GM19438 (cell line): Measurements from ENCODE around the gene GAS6.

Source experiments
- ATAC-seq: cut with Tn5 transposase; IDR thresholded peaks from one replicate; pipeline ENCODE4 v1.9.1; 2021; ENCODE audit warnings: low read depth; ENCODE audit not compliant: unreplicated experiment

GAS6 gene

DNA sequence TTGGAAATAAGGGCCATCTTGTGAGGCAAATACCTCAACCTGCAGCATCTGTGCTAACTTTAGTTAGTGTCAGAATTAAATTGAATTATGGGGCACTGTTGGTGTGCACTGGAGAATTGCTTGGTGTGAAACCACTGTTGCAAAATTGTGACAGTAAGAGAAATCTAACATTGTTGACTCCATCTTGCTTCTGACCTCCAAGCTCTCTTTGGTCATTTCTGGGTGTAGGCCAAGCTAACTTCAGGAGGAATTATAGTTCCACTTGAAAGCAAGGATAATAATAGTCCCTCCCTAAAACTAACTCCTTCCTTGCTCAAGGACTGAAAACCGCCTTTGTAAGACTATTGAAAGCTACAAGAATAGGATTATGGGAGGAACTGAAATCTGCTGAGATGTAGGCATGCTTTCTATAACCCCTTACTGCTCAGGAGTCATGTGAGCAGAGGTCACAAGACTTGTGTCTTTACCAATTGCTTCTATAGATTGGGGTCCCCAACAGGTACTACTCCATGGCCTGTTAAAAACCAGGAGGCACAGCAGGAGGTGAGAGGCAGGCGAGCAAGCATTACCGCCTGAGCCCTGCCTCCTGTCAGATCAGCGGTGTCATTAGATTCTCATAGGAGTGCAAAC lies 24.9 kb upstream of the GAS6 start:
- no peak for ATAC-seq

DNA sequence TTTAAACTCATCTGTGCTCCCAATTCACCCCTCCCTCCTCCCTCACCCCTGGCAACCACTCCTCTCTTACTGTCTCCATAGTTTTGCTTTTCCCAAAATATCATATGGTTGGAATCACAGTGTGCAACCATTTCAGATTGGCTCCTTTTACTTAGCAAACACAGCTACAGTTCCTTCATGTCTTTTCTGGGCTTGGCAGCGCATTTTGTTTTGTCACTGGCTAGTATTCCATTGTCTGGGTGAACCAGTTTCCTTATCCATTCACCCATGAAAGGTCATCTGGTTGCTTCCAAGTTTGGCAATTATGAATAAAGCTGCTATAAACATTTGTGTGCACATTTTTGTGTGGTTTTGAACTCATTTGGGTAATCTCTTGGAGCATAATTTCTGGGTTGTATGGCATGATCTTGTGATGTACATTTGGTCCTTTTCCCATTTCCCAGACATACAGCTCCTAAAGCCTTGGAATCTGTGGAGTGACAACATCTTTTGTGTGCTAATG lies 23.9 kb upstream of the GAS6 start:
- no peak for ATAC-seq

DNA sequence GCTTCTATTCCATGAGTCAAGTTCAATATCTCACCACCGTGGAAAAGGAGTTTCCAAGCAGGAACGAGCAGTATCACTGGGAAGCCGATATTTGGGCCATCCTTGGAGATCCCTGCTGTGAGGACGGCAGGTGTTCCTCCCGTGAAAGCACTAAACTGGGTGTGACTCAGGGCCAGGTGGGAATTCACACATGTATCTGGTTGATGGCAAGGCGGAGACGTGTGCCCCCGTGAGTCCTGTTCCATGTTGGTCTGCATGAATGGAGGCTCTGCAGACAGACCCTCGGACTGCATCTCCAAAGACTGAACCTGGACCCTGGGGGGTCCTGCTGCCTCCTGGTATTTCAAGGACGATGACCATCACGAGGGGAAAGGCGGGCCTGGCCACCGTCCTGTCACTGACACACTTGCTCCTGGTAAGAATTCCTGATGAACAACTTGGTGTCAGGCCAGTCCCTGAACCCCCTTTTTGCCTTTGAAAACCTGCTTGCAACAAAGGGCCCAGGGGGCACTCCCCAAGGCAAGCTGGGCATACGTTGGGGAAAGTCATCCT lies 22.8 kb upstream of the GAS6 start:
- no peak for ATAC-seq

DNA sequence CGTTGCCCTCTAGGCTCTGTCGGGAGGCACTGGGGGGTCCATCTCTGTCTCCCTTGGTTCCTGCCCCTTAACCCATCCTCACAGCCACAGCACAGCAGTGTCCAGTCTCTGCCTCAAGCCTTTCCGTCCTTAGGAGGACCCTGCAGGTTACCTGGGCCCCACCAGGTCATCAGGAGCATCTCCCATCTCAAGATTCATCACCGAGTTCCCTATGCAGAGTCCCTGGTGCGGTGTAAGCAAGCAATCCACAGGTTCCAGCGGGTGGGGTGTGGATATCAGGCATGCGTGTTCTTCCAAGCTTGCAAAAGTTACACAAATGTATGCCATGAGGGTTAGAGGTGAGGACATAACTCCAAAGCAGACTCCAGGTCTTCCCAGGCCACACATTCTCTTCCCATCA lies 20.9 kb upstream of the GAS6 start:
- ATAC-seq = no peak

DNA sequence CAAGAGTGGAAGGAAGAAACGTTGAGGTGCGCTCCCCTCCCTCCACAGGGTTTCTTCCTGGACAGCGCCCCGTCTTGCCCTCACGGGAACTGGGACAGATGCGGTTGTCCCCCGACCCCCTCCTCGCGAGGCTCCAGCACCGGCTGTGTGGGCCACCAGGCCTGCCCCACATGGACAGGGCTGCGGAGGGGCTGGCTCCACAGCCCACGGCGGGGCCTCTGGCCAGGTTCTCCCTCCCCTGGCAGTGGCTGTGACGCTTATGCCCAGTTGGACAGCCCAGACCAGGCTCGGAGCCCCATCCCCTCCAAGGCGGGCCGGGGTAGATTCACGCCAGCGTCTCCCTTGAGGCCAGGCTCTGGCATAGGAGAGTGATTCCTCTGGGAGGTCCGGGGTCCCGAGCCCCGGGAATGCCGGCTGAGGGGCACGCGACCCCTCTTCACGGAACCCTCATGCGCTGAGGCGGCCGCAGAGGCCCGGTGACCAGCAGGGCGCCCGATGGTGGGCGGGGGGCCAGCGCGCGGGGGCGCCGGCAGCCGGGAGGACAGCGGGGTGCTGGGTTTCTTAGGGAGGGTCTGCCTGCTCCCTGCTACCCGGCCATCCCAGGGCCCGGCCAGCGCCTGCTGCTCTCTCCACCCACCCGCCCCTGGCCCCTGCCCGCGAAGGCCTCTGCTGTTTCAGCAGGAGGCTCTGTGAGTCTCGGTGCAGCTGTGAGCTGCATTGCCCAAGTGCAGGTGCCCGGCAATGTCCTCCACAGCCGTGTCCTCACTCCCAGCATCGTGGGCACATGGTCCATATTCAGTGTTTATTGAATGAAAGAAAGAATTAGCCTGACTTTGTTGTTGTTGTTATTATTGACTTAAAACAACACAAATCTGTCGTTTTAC lies 20.3 kb upstream of the GAS6 start:
- ATAC-seq = no peak

DNA sequence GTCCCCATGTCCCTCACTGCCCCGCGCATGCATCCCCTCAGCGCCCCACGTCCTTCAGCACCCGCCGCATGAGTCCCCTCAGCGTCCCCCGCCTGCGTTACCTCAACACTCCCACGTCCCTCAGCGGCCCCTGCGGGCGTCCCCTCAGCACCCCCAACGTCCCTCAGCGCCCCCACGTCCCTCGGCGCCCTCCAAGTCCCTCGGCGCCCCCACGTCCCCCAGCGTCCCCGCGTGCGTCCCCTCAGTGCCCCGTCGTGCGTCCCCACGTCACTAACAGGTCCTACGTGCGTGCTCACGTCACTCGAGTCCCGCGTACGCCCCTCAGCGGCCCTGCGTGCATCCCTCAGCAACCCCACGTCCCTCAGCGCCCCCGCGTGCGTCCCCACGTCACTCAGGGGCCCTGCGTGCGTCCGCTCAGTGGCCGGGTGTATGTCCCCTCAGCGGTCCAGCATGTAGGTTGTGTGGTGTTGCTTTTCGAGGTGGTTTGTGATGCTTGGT lies 19.5 kb upstream of the GAS6 start:
- ATAC-seq = no peak

DNA sequence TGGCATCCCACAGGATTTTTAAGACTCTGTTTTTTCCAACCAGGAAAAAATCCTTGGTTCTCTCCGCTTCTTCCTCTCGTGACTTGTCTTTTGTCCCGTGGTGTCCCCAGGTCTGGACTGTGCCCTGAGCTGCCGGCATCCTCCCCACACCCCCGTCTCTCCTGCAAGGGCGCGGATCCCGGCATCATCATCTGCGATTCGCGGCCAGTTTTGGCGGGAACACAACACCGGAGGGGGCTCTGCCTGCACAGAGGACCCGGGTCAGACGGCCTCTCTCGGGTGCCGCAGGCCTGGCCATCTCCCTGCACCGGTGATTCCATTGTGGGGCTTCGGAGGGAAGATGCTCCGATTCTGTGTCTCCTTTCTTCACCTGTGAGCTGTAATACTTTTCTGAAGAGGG lies 18.8 kb upstream of the GAS6 start:
- ATAC-seq = no peak

DNA sequence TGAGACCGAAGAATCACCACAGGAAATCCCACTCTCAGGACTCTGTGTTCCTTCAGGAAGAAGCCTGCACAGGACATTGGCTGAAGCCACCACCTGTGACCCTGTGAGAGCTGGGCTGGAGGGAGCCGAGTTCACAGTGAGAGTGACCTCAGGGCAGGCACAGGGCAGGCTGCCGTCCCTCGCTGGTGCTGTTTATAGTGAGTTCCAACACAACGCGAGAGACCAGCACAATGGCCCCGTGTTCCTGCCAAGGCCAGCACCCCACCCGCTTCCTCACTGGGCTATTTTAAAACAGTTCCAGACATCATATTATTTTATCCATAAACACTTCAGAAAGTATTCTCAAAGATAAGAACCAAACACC lies 18.4 kb upstream of the GAS6 start:
- ATAC-seq = no peak

DNA sequence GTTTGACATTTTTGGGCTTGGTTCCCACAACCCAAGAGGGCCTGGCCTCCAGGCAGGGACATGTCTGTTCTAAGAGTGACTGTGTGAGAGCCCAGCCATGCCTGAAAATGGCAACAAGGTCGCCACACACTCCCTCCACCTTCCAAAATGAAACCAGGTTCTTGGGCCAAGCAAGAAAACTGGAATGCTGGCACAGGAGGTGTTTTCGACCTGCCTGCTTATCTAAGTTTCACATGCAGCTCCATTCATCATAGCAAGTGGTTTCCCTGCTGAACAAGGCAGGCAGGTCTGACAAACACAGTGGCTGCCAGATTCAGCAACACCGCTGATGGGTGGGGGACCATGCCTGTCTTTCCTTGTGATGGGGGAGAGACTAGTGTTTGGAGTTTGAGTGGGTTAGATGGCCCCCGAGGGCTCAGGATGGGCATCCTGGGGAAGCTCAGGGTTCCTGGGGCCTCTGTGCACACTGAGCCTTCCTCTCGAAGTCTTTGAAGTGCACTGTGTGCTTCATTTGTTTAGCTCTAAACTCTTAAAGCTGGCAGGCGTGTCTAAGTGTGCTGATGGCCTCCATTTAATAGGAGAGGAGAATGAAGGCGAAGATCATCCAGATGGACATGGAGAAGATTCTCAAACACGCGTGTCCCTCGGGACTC lies 17.9 kb upstream of the GAS6 start:
- ATAC-seq = no peak

DNA sequence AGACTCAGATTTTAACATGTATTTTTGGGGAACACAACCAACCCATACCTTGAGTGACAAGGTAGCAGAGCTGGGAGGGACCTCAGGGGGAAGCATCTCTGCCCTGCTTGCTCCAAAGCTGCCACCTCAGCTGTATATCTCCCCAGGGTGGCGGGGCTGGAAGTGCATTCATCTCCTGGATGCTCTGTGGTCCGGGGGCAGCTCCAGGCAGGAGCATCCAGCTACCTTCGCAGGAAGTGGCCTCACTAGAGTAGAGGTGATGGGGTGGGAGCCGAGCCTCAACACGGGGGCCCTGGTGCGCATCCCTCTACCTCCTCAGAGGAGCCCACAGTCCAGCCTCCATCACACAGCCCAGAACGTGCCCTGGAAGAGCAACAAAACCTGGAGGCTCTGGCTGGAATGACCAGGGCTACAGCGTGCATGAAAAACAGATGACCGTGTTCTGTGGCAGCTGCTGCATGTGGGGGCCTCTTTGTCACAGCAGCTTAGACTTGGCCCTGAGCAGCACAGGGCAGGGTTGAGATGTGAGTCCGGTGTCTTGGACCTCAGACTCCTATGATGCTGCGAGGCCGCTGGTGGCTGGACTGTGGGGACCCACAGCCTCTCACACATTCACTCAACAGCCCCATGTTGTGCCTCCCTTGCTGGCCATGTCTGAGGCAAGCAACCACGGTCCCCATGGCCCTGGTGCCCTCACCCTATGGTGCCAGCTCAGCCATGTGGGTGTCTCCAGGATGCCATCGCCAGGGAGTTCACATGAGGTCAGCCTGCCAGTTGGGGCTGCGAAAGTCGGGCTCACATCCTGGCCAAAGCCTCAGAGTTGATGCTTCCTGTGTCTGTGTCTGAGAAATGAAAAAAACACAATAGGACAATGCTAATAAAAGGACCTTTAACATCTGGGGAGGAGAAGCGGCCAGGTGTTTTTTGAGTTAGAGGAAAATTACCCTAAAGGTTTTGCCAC lies 17.1 kb upstream of the GAS6 start:
- ATAC-seq = no peak

DNA sequence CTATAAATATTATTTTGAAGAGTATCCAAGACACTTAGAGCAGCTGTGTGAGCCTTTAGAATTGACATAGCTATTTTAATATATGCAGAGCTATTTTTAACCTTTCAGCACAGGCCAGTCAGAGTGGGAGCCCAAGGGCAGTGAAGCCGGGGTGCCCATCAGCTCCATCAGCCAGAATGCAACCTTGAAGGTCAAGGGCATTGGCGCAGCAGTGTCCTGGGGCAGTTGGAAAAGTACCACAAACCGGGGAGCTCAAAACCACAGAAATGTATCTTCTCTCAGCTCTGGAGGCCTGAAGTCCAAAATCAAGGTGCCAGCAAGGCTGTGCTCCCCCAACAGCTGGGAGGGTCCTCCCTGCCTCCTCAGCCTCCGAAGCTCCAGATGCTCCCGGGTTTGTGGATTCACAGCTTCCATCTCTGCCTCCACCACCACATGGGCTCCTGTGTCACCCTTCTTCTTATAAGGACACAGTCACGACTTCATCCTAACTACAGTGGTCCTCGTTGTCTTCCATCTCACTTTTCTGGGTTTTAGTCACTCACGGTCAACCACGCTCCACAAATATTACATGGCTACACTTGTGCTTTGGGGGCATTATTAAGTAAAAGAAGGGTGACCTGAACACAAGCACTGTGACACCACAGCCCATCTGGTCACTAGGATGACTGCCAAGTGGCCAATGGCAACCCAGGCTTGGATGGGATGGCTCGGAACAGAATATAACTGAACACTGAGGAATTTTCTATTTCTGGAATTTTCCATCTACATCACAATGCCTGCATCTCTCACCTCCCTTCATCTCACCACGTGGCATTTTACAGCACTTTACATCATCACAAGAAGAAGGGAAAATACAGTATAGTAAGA lies 15.9 kb upstream of the GAS6 start:
- no peak for ATAC-seq

DNA sequence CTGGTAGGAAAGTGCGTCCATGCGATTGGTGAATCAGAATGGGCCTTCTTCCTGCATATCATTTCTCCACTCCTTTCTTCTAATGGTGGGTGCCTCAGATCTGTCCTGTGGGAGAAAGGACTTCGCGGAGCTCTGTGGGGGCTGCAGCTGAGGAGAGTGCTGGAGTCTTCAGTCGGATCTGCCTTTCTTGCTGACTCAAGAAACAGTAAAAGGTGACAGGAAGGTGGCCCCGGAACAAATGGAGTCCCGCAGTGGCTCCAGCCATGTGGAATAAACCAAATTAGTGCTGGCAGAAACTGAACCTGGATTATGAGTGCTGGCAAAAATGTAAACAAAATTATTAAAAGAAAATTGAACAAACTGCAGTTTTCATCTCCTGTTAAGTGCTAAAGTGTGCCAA lies 15.1 kb upstream of the GAS6 start:
- no peak for ATAC-seq

DNA sequence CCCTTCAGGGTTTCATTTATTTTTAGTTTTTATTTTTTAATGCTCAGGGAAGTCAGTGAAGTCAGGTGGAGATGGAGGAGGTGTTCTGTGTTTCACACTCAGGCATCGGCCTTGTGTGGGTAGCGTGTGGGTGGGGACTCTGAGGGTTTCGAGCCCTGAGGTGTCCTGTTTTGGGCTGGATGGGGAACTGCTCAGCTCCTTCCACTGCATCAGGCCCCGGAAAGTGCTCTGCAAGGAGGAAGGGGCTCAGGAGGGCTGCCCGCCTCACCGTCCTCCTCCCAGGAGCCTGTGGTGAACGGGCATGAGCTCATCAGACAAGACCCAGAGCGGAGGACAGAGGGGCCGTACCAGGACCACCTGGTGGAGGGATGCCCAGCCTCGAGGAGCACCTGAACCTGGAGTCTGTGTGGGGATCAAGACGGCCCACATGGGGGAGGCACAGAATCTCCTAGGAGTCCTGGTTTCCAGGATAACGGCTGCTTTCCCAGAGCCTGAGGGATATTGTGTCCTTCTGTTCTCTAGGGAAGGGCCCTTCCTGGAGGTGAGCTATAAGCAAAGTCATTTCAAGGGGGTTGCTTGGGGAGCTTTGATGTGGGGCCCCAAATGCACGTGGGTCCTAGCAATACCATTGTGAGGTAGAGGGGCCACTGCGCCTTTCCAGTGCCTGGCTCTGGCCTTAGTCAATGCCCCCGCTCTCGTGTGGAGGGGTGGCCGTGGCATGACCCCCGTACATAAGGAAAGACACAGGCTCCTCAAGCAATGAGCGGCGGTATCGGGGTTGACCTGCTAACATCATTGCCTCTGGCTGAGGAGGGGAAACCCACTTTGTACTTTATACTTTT lies 13.5 kb upstream of the GAS6 start:
- no peak for ATAC-seq

DNA sequence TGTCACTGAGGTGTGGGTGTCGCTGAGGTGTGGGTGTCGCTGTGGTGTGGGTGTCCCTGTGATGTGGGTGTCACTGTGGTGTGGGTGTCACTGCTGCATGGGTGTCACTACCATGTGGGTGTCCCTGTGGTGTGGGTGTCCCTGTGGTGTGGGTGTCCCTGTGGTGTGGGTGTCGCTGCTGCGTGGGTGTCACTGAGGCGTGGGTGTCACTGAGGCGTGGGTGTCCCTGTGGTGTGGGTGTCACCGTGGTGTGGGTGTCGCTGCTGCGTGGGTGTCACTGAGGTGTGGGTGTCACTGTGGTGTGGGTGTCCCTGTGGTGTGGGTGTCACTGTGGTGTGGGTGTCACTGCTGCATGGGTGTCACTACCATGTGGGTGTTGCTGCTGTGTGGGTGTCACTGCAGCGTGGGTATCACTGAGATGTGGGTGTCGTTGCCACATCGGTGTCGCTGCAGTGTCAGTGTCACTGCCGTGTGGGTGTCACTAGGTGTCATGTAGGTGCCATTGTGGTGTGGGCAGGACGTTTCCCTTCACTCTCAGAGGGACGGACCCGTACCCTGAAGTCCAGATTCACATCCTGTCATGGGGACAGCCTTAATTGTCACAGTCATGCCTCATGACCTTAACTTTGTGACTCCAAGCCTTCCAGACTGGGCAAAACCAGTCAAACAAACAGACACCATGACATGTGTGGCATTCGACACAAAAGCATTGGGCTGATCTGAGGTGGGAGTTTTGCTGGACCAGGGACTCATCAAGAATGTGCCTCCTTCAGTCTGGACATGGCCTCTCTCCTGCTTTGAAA lies 12.7 kb upstream of the GAS6 start:
- ATAC-seq = no peak

DNA sequence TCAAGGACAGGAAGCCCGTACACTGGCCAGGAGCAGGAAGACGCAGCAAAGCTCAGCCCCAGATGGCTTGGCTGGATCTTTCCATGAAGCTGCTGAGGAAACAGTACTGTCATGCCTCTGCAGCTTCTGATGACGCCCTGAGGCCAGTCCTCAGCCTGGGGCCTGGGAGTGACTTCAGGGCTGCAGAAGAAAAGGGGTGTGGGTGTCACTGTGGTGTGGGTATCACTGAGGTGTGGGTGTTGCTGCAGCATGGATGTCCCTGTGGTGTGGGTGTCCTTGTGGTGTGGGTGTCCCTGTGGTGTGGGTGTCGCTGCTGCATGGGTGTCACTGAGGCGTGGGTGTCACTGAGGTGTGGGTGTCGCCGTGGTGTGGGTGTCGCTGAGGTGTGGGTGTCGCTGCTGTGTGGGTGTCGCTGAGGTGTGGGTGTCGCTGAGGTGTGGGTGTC lies 12.0 kb upstream of the GAS6 start:
- ATAC-seq = no peak

DNA sequence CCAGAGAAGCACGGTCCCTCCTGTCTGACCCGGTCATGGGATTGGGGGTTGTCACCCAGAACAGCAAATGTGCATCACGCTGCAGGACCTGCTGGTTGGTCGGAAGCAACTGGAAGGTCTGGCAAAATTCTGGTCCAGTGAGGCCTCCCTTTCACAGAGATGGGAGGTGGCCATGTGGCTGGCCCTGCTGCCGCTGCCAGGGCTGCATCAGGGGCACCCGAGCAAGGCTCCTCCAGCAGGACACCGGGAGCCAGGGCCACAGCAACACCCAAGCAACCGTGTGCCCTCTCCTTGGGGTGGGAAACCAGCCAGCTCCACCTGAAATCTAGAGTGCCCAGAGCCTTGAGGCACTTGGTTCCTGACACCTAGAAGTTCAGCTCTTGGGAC lies 11.5 kb upstream of the GAS6 start:
- ATAC-seq = no peak
